T47D (cell line): ENCODE data around the gene MOGAT3.

Source experiments
- DNase-seq, 2 experiments: peaks; one replicate each; pipeline versions ENCODE4 v3.0.0 to v3.0.0-alpha.2; 2011 to 2012; ENCODE audit warnings: low read depth in 1 of 2, low spot score in 1 of 2
- JUND ChIP-seq: IDR thresholded peaks from 2 replicates; pipeline ENCODE4 v1.6.1; 2012; ENCODE audit warnings: low read depth
- in situ Hi-C: cut with HindIII; loops from 2 replicates; pipeline ENCODE4 v1.10.0; 2016; ENCODE audit warnings: low sequenced_read_pairs, low pct_unique_long_range_greater_than_20kb

MOGAT3 gene, protein sequence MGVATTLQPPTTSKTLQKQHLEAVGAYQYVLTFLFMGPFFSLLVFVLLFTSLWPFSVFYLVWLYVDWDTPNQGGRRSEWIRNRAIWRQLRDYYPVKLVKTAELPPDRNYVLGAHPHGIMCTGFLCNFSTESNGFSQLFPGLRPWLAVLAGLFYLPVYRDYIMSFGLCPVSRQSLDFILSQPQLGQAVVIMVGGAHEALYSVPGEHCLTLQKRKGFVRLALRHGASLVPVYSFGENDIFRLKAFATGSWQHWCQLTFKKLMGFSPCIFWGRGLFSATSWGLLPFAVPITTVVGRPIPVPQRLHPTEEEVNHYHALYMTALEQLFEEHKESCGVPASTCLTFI

GRCh38 chr7:101200862-101201599 lies at the start of gene MOGAT3:
MOGAT3 (minus strand) TSS chr7:101201036; CDS start chr7:101200854, 182 bp downstream.
- in situ Hi-C loops: no loop called here
- no peak for TF ChIP-seq JUND
- no peak for DNase-seq

- no peak for DNase-seq
- TF ChIP-seq JUND: no peak
- in situ Hi-C loops: no loop called here
Observed at GRCh38 chr7:101250324-101250723, 49.5 kb upstream of the MOGAT3 start.

DNA sequence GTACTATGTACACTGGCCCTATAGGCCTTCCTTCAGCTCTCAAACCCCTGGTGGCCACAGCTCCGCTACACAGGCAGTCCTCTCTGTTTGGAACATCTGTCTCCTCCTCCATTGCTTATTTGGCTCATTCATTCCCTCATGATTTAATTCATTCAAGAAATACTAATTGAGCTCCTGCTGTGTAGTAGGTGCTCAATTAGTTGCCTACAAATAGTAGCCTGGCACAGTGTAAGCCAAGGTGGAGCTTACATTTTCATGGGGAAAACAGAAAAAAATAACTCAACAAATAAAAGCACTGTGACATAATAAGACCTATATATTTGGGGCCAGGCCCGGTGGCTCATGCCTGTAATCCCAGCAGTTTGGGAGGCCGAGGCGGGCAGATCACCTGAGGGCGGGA lies 47.4 kb upstream of the MOGAT3 start:
- DNase-seq: no peak
- in situ Hi-C loops: no loop called here
- TF ChIP-seq JUND: no peak

DNA sequence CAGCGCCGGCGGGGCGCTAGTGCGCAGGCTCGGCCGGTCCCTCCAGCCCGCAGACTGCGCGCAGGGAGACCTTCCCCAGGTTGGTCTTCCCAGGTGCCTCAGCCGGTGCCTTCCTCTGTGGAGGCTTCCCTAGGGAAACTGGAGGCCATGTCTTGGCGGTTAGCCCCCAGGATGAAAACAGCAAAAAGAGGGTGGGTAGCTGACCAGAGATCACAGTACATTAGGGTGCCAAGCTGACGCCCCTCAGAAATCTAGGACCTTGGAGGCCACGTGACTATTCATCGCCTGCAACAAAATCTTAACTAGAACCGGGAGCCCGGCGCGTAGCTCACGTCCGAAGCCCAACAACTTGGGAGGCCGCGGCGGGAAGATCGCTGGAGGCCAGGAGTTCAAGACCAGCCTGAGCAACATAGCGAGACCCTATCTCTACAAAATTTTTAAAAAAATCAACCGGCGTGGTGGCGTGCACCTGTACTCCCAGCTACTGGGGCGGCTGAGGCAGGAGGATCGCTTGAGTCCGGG lies 44.4 kb upstream of the MOGAT3 start:
- no peak for TF ChIP-seq JUND
- in situ Hi-C loops: no loop called here
- no peak for DNase-seq

DNA sequence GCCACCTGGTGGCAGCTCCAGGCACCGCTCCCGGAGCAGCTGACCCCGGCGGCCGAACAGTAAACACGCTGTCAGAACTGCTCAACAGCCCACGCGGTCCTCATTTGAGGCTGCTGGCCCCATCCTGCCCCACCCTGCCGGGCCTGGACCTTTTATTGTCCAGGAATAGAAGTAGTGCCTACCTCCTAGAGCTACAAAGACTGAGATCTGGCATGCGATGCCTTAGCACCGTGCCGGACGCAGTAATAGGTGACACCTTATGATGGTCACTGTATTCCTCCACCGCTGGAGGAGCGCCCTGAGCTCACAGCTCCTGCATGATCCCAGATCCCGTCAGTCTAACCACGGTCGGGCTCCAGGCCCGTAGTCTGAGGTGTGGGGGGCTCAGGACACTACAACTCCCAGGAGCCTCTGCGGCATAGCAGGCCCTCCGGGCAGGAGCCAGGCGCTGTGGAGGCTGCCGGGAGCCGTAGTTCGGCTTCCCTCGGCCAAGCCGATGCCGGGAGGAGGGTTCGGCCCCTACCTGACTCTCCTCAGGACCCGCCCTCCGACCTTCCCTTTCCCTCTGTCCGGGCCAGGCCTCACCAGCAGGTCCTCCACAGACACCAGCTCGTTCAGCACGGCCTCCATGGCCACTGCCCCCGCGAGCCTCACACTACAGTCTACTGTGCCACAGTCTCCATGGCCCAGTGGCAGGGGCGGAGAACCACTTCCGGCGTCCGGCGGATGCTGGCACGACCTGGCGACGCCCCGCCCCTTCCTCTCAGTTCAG lies 43.7 kb upstream of the MOGAT3 start, which contains the start of gene FIS1:
Gene FIS1, minus strand, starts transcription at position 707 of the 772 bp plus-strand sequence. Its CDS starts 77 bp downstream, at position 630.
- in situ Hi-C loops: no loop called here
- peak; percentile 58 to 89 for DNase-seq
- TF ChIP-seq JUND: no peak

DNA sequence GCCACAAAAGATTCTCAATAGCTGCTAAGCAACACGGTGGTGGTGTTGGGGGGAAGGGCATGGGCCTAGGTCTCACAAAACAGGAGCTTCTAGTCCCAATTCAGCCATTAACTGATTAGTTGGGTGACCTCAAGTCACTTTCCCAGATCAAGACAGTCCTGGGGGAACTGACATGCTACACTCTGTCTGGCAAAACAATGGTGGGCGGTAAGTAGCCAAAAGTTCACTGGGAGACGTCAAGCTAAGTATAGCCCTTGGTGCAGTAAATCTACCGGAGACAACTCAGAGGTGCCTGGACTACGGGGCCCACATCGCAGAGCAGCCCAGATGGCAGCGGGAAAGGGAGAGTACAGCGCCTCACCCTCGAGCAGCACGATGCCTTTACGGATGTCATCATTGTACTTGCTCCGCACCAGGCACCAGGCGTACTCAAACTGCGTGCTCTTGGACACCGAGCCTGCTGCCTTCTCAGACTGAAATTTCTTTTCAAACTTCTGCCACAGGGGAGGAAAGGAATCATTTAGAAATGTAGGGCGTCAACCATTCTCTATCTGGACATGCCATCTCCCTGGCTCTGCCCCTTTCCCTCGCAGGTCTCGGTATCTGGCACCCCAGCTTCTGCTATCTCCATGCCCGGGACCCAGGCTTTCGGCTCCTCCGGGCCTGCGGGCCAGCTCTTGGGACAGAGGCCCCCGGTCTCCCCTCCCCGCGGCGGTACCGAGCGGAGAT lies 43.0 kb upstream of the MOGAT3 start:
- no peak for TF ChIP-seq JUND
- DNase-seq: no peak
- in situ Hi-C loops: no loop called here

GRCh38 chr7:101241443-101242349 lies 40.9 kb upstream of the MOGAT3 start:
- TF ChIP-seq JUND: no peak
- in situ Hi-C loops: no loop called here
- no peak for DNase-seq

DNA sequence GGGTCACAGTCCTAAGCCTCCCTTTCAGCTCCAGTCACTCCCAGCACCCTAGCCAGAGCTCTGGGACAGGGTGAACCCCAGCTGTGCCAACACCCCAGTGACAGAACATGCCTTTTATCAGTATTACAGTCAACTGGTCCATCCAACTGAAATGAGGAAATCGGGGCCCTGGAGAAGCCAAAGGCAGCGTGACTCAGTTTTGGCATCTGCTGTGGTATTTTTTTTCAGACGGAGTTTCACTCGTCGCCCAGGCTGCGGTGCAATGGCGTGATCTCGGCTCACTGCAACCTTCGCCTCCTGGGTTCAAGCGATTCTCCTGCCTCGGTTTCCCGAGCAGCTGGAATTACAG lies 40.2 kb upstream of the MOGAT3 start:
- no peak for TF ChIP-seq JUND
- DNase-seq: no peak
- in situ Hi-C loops: no loop called here

DNA sequence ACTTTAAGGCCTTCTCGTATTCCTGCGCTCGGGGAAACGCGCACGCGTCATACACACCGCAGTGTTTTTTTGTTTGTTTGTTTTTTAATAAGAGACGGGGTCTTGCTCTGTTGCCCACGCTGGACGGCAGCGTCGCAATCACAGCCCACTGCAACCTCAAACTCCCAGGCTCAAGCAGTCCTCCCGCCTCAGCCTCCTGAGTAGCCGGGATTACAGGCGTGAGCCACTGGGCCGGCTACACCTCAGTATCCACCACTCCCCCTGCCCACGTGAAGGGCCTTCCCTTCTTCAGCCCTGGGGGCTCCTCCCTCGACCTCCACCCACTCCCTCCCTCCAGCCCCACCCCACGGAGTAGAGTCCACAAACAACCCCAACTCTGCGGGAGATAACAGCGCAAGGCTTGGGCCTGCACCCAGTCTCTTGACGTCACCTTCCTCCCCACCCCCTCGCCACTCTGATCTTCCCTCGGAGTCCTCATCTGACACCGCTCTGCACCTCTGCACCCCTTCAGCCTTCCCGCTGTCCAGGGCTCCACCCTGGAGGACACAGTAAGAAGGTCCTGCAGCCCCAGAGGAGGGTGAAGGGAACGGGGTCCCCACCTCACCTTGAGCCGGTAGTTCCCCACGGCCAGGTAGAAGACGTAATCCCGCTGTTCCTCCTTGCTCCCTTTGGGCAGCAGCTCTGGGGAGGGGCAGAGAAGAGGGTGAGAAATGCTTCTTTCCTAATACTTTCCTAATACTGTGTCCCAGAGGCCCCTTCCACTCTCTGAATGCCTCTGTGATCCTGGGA lies 39.6 kb upstream of the MOGAT3 start:
- no peak for DNase-seq
- in situ Hi-C loops: no loop called here
- TF ChIP-seq JUND: no peak

DNA sequence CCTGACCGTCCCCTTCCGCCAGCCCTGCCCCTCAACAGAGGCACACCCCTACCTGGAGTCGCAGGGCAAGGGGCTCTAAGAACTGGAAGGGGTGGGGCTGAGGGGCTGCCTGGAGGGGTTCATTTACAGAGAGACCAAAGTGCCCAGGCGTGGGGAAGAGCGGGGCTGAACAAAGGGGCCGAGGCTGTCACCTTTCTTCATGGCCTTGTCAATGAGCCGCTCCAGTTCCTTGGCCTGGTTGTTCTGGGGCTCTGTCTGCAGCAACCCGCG lies 39.0 kb upstream of the MOGAT3 start:
- DNase-seq: no peak
- in situ Hi-C loops: no loop called here
- TF ChIP-seq JUND: no peak
